Measurements from ENCODE around the gene RAD23A. TPM values are rescaled to one million over a fixed set of nuclear protein-coding genes. Genes with fewer than 3 reads are reported as not detected.

The RAD23A gene
- 100 to 1,000 TPM in 1 of 2 donors, 10 to 100 TPM in 1; 78.5 to 121 TPM for total RNA-seq

- H3K36me3 ChIP-seq = peaks cover 35% of the 10 kb centered on the region
- H3K9me3 ChIP-seq = no peaks in the 10 kb centered on the region
- intact Hi-C loops (cut with DNase I) = loop anchor here (2.0 kb wide), 1 partner anchor 27 kb away; the partner anchor contains the start of gene SYCE2
- peak within 1 kb of the TSS; percentile 92 for H3K4me3 ChIP-seq
- H3K27ac ChIP-seq = peak within 1 kb of the TSS; percentile 94
- peak within 1 kb of the TSS; percentile 52 to 90 for H3K9ac ChIP-seq (ENCODE audit: low read depth in 2 of 2, low read length in 2 of 2)
- no peaks in the 10 kb centered on the region for H3K27me3 ChIP-seq
- DNase-seq = peak; percentile 97
- H3K4me1 ChIP-seq = peaks cover 19% of the 10 kb centered on the region
- no peak for TF ChIP-seq CTCF (IDR thresholded peaks at IDR 0.05)
Measured at GRCh38 chr19:12945479-12946091, at the start of gene RAD23A. RAD23A (plus strand) TSS chr19:12945862; CDS start chr19:12945949, 87 bp downstream.

- no peak for TF ChIP-seq CTCF (IDR thresholded peaks at IDR 0.05)
- intact Hi-C loops (cut with DNase I) = no loop called here
- no peak overlapping the region for H3K9ac ChIP-seq (ENCODE audit: low read depth in 2 of 2, low read length in 2 of 2)
- no peak overlapping the region for H3K4me3 ChIP-seq
- no peak for DNase-seq
- no peaks in the 10 kb centered on the region for H3K9me3 ChIP-seq
- H3K4me1 ChIP-seq = peaks cover 6% of the 10 kb centered on the region
- H3K27ac ChIP-seq = no peak overlapping the region
- no peaks in the 10 kb centered on the region for H3K27me3 ChIP-seq
- no peaks in the 10 kb centered on the region for H3K36me3 ChIP-seq
Measured at GRCh38 chr19:12896460-12896859, 49.2 kb upstream of the RAD23A start.

GRCh38 chr19:12899891-12900518 is 45.7 kb upstream of the RAD23A start:
- H3K9ac ChIP-seq (ENCODE audit: low read depth in 2 of 2, low read length in 2 of 2) = no peak overlapping the region
- intact Hi-C loops (cut with DNase I) = no loop called here
- H3K27me3 ChIP-seq = no peaks in the 10 kb centered on the region
- H3K36me3 ChIP-seq = no peaks in the 10 kb centered on the region
- no peak for DNase-seq
- no peaks in the 10 kb centered on the region for H3K9me3 ChIP-seq
- H3K27ac ChIP-seq = no peak overlapping the region
- no peak overlapping the region for H3K4me3 ChIP-seq
- no peak for TF ChIP-seq CTCF (IDR thresholded peaks at IDR 0.05)
- H3K4me1 ChIP-seq = no peaks in the 10 kb centered on the region

GRCh38 chr19:12907166-12907565 is 38.5 kb upstream of the RAD23A start:
- intact Hi-C loops (cut with DNase I) = no loop called here
- no peak overlapping the region for H3K27ac ChIP-seq

GRCh38 chr19:12912571-12912970 is 33.1 kb upstream of the RAD23A start:
- H3K9ac ChIP-seq (ENCODE audit: low read depth in 2 of 2, low read length in 2 of 2) = peak overlapping the region in 1 of 2 donors; percentile 43
- intact Hi-C loops (cut with DNase I) = no loop called here

More at GRCh38 chr19:12907166-12907565, 38.5 kb upstream of the RAD23A start:
- H3K4me3 ChIP-seq = no peak overlapping the region
- no peak for DNase-seq
- no peak for TF ChIP-seq CTCF (IDR thresholded peaks at IDR 0.05)
- H3K27me3 ChIP-seq = no peaks in the 10 kb centered on the region
- H3K9me3 ChIP-seq = no peaks in the 10 kb centered on the region
- H3K9ac ChIP-seq (ENCODE audit: low read depth in 2 of 2, low read length in 2 of 2) = no peak overlapping the region
- H3K36me3 ChIP-seq = no peaks in the 10 kb centered on the region
- no peaks in the 10 kb centered on the region for H3K4me1 ChIP-seq

More at GRCh38 chr19:12912571-12912970, 33.1 kb upstream of the RAD23A start:
- H3K27ac ChIP-seq = peak overlapping the region; percentile 30
- no peaks in the 10 kb centered on the region for H3K36me3 ChIP-seq
- H3K9me3 ChIP-seq = no peaks in the 10 kb centered on the region
- H3K4me3 ChIP-seq = no peak overlapping the region
- no peaks in the 10 kb centered on the region for H3K4me1 ChIP-seq
- TF ChIP-seq CTCF (IDR thresholded peaks at IDR 0.05) = no peak
- no peaks in the 10 kb centered on the region for H3K27me3 ChIP-seq
- no peak for DNase-seq

All from colonic mucosa (tissue), 4 donors.